Pancreas (tissue), 10 donors: Measurements from ENCODE around the gene DIPK1A. TPM values are rescaled to one million over a fixed set of nuclear protein-coding genes. Genes with fewer than 3 reads are reported as not detected.

Source experiments
- ATAC-seq, 4 donors: fragments of 200-7000 bp; cut with Tn5 transposase; one replicate each; pipeline versions ENCODE4 v1.8.0 to v1.9.1; 2020; ENCODE audit warnings: mild to moderate bottlenecking in 4 of 4, moderate library complexity in 4 of 4
- DNase-seq, 6 donors: peaks; one replicate each; pipeline ENCODE4 v3.0.0-alpha.2; 2020
- FAIRE-seq: peaks from 2 replicates; lab custom pipeline; 2012; peaks lifted over from hg19 to GRCh38; lab: Jason Lieb, UNC
- H3K27ac ChIP-seq, 4 donors: fragments of 200-600 bp; sonication (generic); 1 replicate in 3 of 4; 2 replicates in 1 of 4; pipeline versions ENCODE4 v1.5.0 to v1.8.0; 2020
- H3K27me3 ChIP-seq, 4 donors: fragments of 200-600 bp; one replicate each; pipeline ENCODE4 v1.8.0; 2021
- H3K36me3 ChIP-seq, 3 donors: fragments of 200-600 bp; sonication (generic) in 1 of 3; one replicate each; pipeline versions ENCODE4 v1.5.0 to v1.8.0; 2020 to 2021
- H3K4me1 ChIP-seq, 3 donors: fragments of 200-600 bp; one replicate each; pipeline ENCODE4 v1.8.0; 2021
- H3K4me3 ChIP-seq, 4 donors: fragments of 200-600 bp; sonication (generic) in 2 of 4; one replicate each; pipeline versions ENCODE4 v1.5.0 to v1.8.0; 2020 to 2021
- H3K9me3 ChIP-seq, 4 donors: fragments of 200-600 bp; one replicate each; pipeline ENCODE4 v1.8.0; 2021
- CTCF ChIP-seq, 4 donors: fragments of 200-600 bp; sonication (generic) in 3 of 4; IDR thresholded peaks; one replicate each; pipeline versions ENCODE4 v1.5.0 to v1.8.0; 2021; ENCODE audit warnings: antibody characterized with exemption in 4 of 4
- WGBS, 2 donors: extraction: QIAGEN DNeasy Blood & Tissue Kit; methylation state at CpG; one replicate each; pipeline ENCODE4 v1.1.7; 2013; 5-methylcytosine and 5-hydroxymethylcytosine counted together
- intact Hi-C, 3 donors: fragments of 100-400 bp; cut with DNase I; formaldehyde crosslinking; loops; one replicate each; pipeline versions ENCODE4 v1.11.1 to v1.14.2; 2022
- polyA plus RNA-seq, 2 donors: library from polyadenylated mRNA; stranded (reverse); fragments of 200-250 nt; gene quantifications; one replicate each; pipeline ENCODE4 v1.2.3, GENCODE V29; 2013
- total RNA-seq, 6 donors: library from RNA; stranded (reverse); fragmentation: NEBNext Ultra II Directional in 4 of 6; extraction: Animal tissue kit (Norgen Biotek cat#: 25700) in 4 of 6; gene quantifications; one replicate each; pipeline versions ENCODE4 v1.2.1 to v1.2.4, GENCODE V29; 2021 to 2023
- donor health status: healthy with polysubstance abuse.
- donor health status: DM: no; HTN: no; CAD: no; lungs with moderate emphysema.
- donor health status: DM: no; HTN: no; CAD: no.
- donor health status: control.
- donor health status: control.
- donor health status: Bipolar disorder and iron deficiency.
- donor health status: DM: yes; HTN: yes; CAD: no.
- donor health status: DM: no; HTN: no; CAD: no.
- donor health status: DM: no; HTN: no; CAD: no.
- donor health status: DM: yes; HTN: yes; CAD: no.

Gene DIPK1A
- total and polyA plus RNA-seq, 8 donors, result 0.80 to 5.4 (median 2.0) TPM

GRCh38 chr1:92910081-92910480 is 51.2 kb downstream of the DIPK1A start:
- ATAC-seq (no peak), FAIRE-seq (no peak), DNase-seq (no peak)
- no peak for TF ChIP-seq CTCF (IDR thresholded peaks at IDR 0.05)
- no peak overlapping the region for H3K4me3 ChIP-seq
- H3K4me1 ChIP-seq, result peaks cover 0 to 7% (median 0%) of the 10 kb centered on the region in 3 donors
- H3K9me3 ChIP-seq, result no peaks in the 10 kb centered on the region
- no peak overlapping the region for H3K27ac ChIP-seq
- intact Hi-C loops, result no loop called here
- no peaks in the 10 kb centered on the region for H3K27me3 ChIP-seq
- 22 to 24% methylated on average over 4 of the region's 4 CpGs for WGBS, 2 donors
- H3K36me3 ChIP-seq, result no peaks in the 10 kb centered on the region

- FAIRE-seq (no peak), DNase-seq (no peak), ATAC-seq (no peak)
- intact Hi-C loops, result no loop called here
- no peaks in the 10 kb centered on the region for H3K27me3 ChIP-seq
- 95 to 96% methylated on average over 3 of the region's 3 CpGs for WGBS, 2 donors
- H3K4me3 ChIP-seq, result no peak overlapping the region
- no peaks in the 10 kb centered on the region for H3K9me3 ChIP-seq
- TF ChIP-seq CTCF (IDR thresholded peaks at IDR 0.05), result no peak
- no peaks in the 10 kb centered on the region for H3K36me3 ChIP-seq
- no peak overlapping the region for H3K27ac ChIP-seq
- H3K4me1 ChIP-seq, result peaks cover 0 to 7% (median 0%) of the 10 kb centered on the region in 3 donors
Measured at GRCh38 chr1:92909321-92909720, 51.9 kb downstream of the DIPK1A start.

- FAIRE-seq, result no peak
Measured at GRCh38 chr1:92907949-92908684, 53.1 kb downstream of the DIPK1A start.

GRCh38 chr1:92903765-92904164 is 57.5 kb downstream of the DIPK1A start:
- 77 to 83% methylated on average over 1 of the region's 1 CpG for WGBS, 2 donors

More at GRCh38 chr1:92907949-92908684, 53.1 kb downstream of the DIPK1A start:
- intact Hi-C loops, result no loop called here
- DNase-seq (no peak), ATAC-seq (no peak)
- Histone ChIP-seq H3K27me3 (no peaks in the 10 kb centered on the region), H3K36me3 (no peaks in the 10 kb centered on the region), H3K4me1 (peaks cover 0 to 7% (median 0%) of the 10 kb centered on the region in 3 donors), H3K27ac (no peak overlapping the region), H3K9me3 (no peaks in the 10 kb centered on the region), H3K4me3 (no peak overlapping the region)
- TF ChIP-seq CTCF (IDR thresholded peaks at IDR 0.05), result no peak
- WGBS, 2 donors, result 72 to 83% methylated on average over 2 of the region's 2 CpGs

More at GRCh38 chr1:92903765-92904164, 57.5 kb downstream of the DIPK1A start:
- Histone ChIP-seq H3K4me1 (no peaks in the 10 kb centered on the region), H3K4me3 (no peak overlapping the region), H3K27ac (no peak overlapping the region), H3K27me3 (no peaks in the 10 kb centered on the region), H3K36me3 (no peaks in the 10 kb centered on the region), H3K9me3 (no peaks in the 10 kb centered on the region)
- no peak for TF ChIP-seq CTCF (IDR thresholded peaks at IDR 0.05)
- ATAC-seq (no peak), DNase-seq (no peak), FAIRE-seq (no peak)
- intact Hi-C loops, result no loop called here
